Measurements from ENCODE around the gene PRSS57.

GRCh38 chr19:718991-719512, 23.8 kb upstream of the PRSS57 start:
- TF ChIP-seq CTCF (conservative IDR thresholded peaks at IDR 0.05) (no peak), ZFX (IDR thresholded peaks at IDR 0.05) (no peak)

All from C4-2B (cell line).